ENCODE data around the gene CA14. TPM values are rescaled to one million over a fixed set of nuclear protein-coding genes. Genes with fewer than 3 reads are reported as not detected.

The CA14 gene
- total and polyA plus RNA-seq, 5 donors from 2014 or later = 0.68 to 0.97 (median 0.71) TPM; not detected in 1

DNA sequence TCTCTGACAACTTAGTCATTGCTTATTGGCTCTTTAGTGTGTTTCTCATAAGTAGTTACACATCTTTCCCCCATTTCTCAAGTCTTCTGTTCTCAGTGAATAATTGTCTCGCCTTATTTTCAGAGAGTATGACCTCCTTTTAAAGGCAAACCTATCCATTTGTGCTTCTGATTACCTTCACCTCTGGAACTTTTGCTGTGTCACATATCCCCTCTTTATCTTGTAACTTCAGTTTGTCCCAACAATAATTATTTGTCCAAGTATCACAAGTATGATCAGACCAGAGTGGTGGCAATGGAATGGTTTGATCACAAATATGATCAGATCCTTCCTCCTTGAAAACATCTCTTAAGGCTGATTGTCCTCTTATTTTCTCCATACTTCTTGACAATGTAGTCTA, 30.8 kb downstream of the CA14 start:
- no peaks in the 10 kb centered on the region for H3K9me3 Mint-ChIP-seq
- DNase-seq (no peak), ATAC-seq (ENCODE audit: low read depth in 2 of 2) (no peak)
- Histone ChIP-seq H3K9me3 (ENCODE audit: control insufficient read depth in 2 of 2, low read length in 2 of 2) (no peaks in the 10 kb centered on the region), H3K4me3 (ENCODE audit: low read depth, low read length) (no peak overlapping the region), H3K4me1 (ENCODE audit: control insufficient read depth, insufficient read depth, low read length, poor library complexity, severe bottlenecking) (peaks cover 6% of the 10 kb centered on the region), H3K36me3 (ENCODE audit: control insufficient read depth, insufficient read depth, low read length) (no peaks in the 10 kb centered on the region), H3K27ac (ENCODE audit: insufficient read depth, low read length, poor library complexity, severe bottlenecking) (no peak overlapping the region), H3K27me3 (ENCODE audit: control insufficient read depth, insufficient read depth, low read length) (no peaks in the 10 kb centered on the region)
- peaks cover 5 to 11% (median 8%) of the 10 kb centered on the region in 4 donors for H3K4me1 Mint-ChIP-seq
- no peak overlapping the region for H3K27ac Mint-ChIP-seq
- no peaks in the 10 kb centered on the region for H3K36me3 Mint-ChIP-seq
- peaks cover 12% of the 10 kb centered on the region for H3K27me3 Mint-ChIP-seq
- peak overlapping the region in 1 of 4 donors; percentile 24 for H3K4me3 Mint-ChIP-seq

DNA sequence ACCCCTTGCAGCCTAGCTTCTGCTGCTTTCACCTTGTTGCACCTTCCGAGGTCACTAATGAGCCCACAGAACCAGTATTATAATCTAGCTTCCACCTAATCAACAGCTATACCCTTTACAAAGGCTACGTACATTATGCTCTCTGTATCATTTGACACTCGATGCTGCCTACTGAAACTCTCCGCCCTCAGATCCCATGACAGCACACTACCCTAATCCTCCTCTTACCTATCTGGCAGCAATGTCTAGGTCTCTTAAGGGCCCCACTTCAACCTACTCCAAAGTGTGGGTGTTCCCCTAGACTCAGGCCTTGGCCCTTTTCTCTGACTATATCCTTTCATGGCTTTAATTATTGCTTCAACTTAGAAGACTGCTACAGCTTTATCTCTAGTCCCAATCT, 31.2 kb downstream of the CA14 start:
- no peaks in the 10 kb centered on the region for H3K9me3 Mint-ChIP-seq
- H3K4me3 Mint-ChIP-seq = peak overlapping the region in 1 of 4 donors; percentile 19
- no peaks in the 10 kb centered on the region for H3K9me3 ChIP-seq (ENCODE audit: control insufficient read depth in 2 of 2, low read length in 2 of 2)
- no peak overlapping the region for H3K27ac ChIP-seq (ENCODE audit: insufficient read depth, low read length, poor library complexity, severe bottlenecking)
- peaks cover 6 to 11% (median 9%) of the 10 kb centered on the region in 4 donors for H3K4me1 Mint-ChIP-seq
- no peaks in the 10 kb centered on the region for H3K36me3 Mint-ChIP-seq
- ATAC-seq (ENCODE audit: low read depth in 2 of 2) = no peak
- DNase-seq = no peak
- H3K4me3 ChIP-seq (ENCODE audit: low read depth, low read length) = no peak overlapping the region
- H3K27me3 Mint-ChIP-seq = peaks cover 12% of the 10 kb centered on the region
- peaks cover 8% of the 10 kb centered on the region for H3K4me1 ChIP-seq (ENCODE audit: control insufficient read depth, insufficient read depth, low read length, poor library complexity, severe bottlenecking)
- H3K36me3 ChIP-seq (ENCODE audit: control insufficient read depth, insufficient read depth, low read length) = no peaks in the 10 kb centered on the region
- no peak overlapping the region for H3K27ac Mint-ChIP-seq
- no peaks in the 10 kb centered on the region for H3K27me3 ChIP-seq (ENCODE audit: control insufficient read depth, insufficient read depth, low read length)

DNA sequence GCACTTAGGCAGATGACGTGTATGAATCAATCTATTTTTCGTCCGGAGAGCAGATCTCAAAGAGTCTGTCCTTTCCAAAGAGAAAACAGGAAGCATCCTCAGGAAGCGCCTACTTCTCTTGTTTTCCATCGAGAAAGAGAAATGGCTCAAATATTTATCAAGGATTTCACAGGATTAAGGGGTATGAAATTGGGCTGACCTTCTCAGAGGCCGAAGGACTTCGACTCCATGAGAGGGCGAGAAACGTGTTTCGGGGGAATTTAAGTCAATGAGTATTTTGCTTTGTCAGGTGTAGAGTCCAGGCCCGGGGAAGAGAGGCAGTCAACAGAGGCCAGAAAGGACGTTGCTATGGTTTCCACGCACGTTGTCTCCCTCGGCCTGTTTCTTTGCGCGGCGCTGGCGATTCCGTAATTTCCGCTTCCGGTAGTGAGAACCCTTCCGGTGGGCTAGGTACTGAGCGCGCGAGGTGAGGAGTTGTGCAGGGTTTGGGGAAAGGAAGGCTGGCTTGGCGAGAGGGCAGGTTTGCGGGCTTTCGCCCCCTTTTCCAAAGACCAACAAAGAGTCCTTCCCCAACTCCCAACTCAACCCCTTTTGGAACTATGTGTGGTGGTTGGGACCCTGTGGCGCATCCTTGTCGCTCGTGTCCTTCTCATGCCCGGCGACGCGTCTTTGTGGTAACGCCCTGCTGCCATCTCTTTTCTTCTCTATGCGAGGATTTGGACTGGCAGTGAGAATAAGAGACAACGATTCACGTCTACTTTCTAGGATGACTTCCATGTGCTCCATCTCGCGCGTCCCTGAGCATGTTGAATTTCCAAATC, 36.1 kb downstream of the CA14 start, which contains the start of gene MRPS21:
TSS of gene MRPS21 (plus strand) at position 429 of the 821 bp plus-strand sequence. CDS start 506 bp downstream, outside the sequence.
- DNase-seq (peak; percentile 80 to 94 (median 87)), ATAC-seq (ENCODE audit: low read depth in 2 of 2) (peak; percentile 95 to 98)
- H3K4me1 Mint-ChIP-seq = peaks cover 14 to 40% (median 31%) of the 10 kb centered on the region in 4 donors
- Histone ChIP-seq H3K36me3 (ENCODE audit: control insufficient read depth, insufficient read depth, low read length) (peaks cover 12% of the 10 kb centered on the region), H3K4me1 (ENCODE audit: control insufficient read depth, insufficient read depth, low read length, poor library complexity, severe bottlenecking) (peaks cover 16% of the 10 kb centered on the region), H3K27ac (ENCODE audit: insufficient read depth, low read length, poor library complexity, severe bottlenecking) (peak within 1 kb of the TSS; percentile 91), H3K27me3 (ENCODE audit: control insufficient read depth, insufficient read depth, low read length) (no peaks in the 10 kb centered on the region), H3K9me3 (ENCODE audit: control insufficient read depth in 2 of 2, low read length in 2 of 2) (no peaks in the 10 kb centered on the region), H3K4me3 (ENCODE audit: low read depth, low read length) (peak within 1 kb of the TSS; percentile 89)
- H3K27me3 Mint-ChIP-seq = peaks cover 7% of the 10 kb centered on the region
- H3K36me3 Mint-ChIP-seq = peaks cover 13% of the 10 kb centered on the region
- H3K4me3 Mint-ChIP-seq = peak within 1 kb of the TSS; percentile 93 to 96 (median 94)
- H3K27ac Mint-ChIP-seq = peak within 1 kb of the TSS; percentile 93 to 96 (median 95)
- no peaks in the 10 kb centered on the region for H3K9me3 Mint-ChIP-seq

DNA sequence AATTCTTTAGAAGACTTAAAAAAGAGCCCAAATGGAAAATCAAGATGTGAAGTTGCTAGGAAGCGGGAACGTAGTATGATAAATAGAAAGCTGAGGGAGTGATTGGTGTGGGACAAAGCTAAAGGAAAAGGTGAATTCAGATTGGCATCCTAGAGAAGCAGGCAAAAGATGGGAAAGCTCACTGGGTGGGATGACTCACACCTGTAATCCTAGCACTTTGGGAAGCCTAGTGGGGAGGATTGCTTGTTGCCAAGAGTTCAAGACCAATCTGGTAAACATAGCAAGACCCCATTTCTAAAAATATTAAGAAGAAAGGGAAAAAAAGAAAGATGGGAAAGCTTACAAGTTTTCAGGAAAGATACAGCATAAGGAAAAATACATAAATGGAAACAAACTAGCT, 37.9 kb downstream of the CA14 start:
- Mint-ChIP-seq H3K9me3 (no peaks in the 10 kb centered on the region), H3K36me3 (peaks cover 22% of the 10 kb centered on the region), H3K27me3 (peaks cover 4% of the 10 kb centered on the region), H3K4me1 (peaks cover 14 to 40% (median 32%) of the 10 kb centered on the region in 4 donors), H3K4me3 (peak overlapping the region in 3 of 4 donors; percentile 66 to 84 (median 67)), H3K27ac (peak overlapping the region; percentile 10 to 77 (median 77))
- ATAC-seq (ENCODE audit: low read depth in 2 of 2) = no peak
- Histone ChIP-seq H3K27ac (ENCODE audit: insufficient read depth, low read length, poor library complexity, severe bottlenecking) (peak overlapping the region; percentile 1), H3K4me1 (ENCODE audit: control insufficient read depth, insufficient read depth, low read length, poor library complexity, severe bottlenecking) (peaks cover 16% of the 10 kb centered on the region), H3K4me3 (ENCODE audit: low read depth, low read length) (no peak overlapping the region), H3K36me3 (ENCODE audit: control insufficient read depth, insufficient read depth, low read length) (peaks cover 16% of the 10 kb centered on the region), H3K9me3 (ENCODE audit: control insufficient read depth in 2 of 2, low read length in 2 of 2) (no peaks in the 10 kb centered on the region), H3K27me3 (ENCODE audit: control insufficient read depth, insufficient read depth, low read length) (no peaks in the 10 kb centered on the region)
- DNase-seq = no peak

DNA sequence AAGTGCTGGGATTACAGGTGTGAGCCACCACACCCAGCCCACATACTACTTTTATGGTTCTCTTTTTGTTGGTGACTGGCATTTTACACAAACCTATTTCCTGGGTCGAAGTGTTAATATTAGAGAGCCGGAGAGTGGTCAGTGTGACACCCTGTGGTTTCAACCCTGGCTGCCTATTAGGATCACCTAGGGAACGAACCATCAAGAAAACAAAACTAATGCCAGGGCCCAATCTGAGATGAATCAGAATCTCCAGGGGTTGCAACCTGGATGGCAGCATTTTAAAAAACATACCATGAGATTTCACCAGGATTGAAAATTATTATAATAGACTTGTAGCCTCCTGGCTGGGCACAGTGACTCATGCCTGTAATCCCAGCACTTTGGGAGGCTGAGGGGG, 42.1 kb downstream of the CA14 start:
- no peaks in the 10 kb centered on the region for H3K27me3 Mint-ChIP-seq
- H3K27ac Mint-ChIP-seq = no peak overlapping the region

DNA sequence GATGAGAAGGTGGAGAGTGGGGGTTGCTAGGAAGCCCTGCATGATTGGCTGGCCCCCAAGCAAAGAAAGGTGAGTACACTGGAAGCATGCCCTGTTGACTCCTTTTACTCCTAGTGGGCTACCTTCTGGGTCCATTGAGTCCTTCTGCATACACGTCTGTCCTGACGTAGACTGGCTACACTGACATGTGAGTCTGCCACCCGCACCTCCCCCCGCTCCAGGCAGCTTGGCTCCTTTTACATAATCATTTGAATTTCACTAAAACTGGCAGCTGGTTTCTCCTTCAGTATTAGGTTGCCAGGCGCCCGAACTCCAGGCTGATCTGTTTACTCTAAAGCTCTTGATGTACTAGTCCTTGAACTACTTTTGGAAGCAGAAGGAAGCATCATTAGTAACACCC, 44.8 kb downstream of the CA14 start:
- peaks cover 17% of the 10 kb centered on the region for H3K36me3 ChIP-seq (ENCODE audit: control insufficient read depth, insufficient read depth, low read length)
- Mint-ChIP-seq H3K27ac (peak overlapping the region in 1 of 3 donors; percentile 13), H3K4me1 (peaks cover 8 to 13% (median 10%) of the 10 kb centered on the region in 4 donors), H3K4me3 (no peak overlapping the region), H3K27me3 (no peaks in the 10 kb centered on the region), H3K36me3 (peaks cover 28% of the 10 kb centered on the region), H3K9me3 (no peaks in the 10 kb centered on the region)
- DNase-seq (no peak), ATAC-seq (ENCODE audit: low read depth in 2 of 2) (no peak)
- H3K27me3 ChIP-seq (ENCODE audit: control insufficient read depth, insufficient read depth, low read length) = no peaks in the 10 kb centered on the region
- no peak overlapping the region for H3K27ac ChIP-seq (ENCODE audit: insufficient read depth, low read length, poor library complexity, severe bottlenecking)
- H3K4me1 ChIP-seq (ENCODE audit: control insufficient read depth, insufficient read depth, low read length, poor library complexity, severe bottlenecking) = no peaks in the 10 kb centered on the region
- H3K9me3 ChIP-seq (ENCODE audit: control insufficient read depth in 2 of 2, low read length in 2 of 2) = no peaks in the 10 kb centered on the region
- no peak overlapping the region for H3K4me3 ChIP-seq (ENCODE audit: low read depth, low read length)

More for the DNA sequence above, 42.1 kb downstream of the CA14 start:
- Histone ChIP-seq H3K9me3 (ENCODE audit: control insufficient read depth in 2 of 2, low read length in 2 of 2) (no peaks in the 10 kb centered on the region), H3K4me1 (ENCODE audit: control insufficient read depth, insufficient read depth, low read length, poor library complexity, severe bottlenecking) (no peaks in the 10 kb centered on the region), H3K27ac (ENCODE audit: insufficient read depth, low read length, poor library complexity, severe bottlenecking) (no peak overlapping the region), H3K27me3 (ENCODE audit: control insufficient read depth, insufficient read depth, low read length) (no peaks in the 10 kb centered on the region), H3K36me3 (ENCODE audit: control insufficient read depth, insufficient read depth, low read length) (peaks cover 27% of the 10 kb centered on the region), H3K4me3 (ENCODE audit: low read depth, low read length) (no peak overlapping the region)
- H3K36me3 Mint-ChIP-seq = peaks cover 37% of the 10 kb centered on the region
- H3K4me1 Mint-ChIP-seq = peaks cover 16 to 29% (median 25%) of the 10 kb centered on the region in 4 donors
- DNase-seq (no peak), ATAC-seq (ENCODE audit: low read depth in 2 of 2) (no peak)
- no peak overlapping the region for H3K4me3 Mint-ChIP-seq
- H3K9me3 Mint-ChIP-seq = no peaks in the 10 kb centered on the region

DNA sequence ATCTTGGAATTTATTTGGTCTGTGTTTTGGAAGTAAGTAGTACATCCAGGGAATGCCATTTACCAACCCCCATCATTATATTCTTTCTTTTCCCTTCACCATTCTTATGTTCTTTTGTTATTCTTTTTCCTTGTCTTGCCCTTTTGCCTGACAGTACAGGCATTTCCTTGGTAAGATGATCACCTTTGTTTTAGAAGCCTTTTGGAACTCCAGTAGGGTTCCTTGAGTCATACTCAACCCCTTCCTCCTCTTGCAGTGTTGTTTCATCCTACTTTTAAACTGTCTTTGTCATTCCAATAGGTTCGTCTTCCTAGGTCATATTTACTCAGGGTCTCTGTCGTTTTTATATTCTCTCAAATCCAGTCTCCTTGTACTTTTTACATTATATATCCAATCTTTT, 45.3 kb downstream of the CA14 start:
- Histone ChIP-seq H3K36me3 (ENCODE audit: control insufficient read depth, insufficient read depth, low read length) (peaks cover 18% of the 10 kb centered on the region), H3K4me1 (ENCODE audit: control insufficient read depth, insufficient read depth, low read length, poor library complexity, severe bottlenecking) (no peaks in the 10 kb centered on the region), H3K27me3 (ENCODE audit: control insufficient read depth, insufficient read depth, low read length) (no peaks in the 10 kb centered on the region), H3K9me3 (ENCODE audit: control insufficient read depth in 2 of 2, low read length in 2 of 2) (no peaks in the 10 kb centered on the region), H3K27ac (ENCODE audit: insufficient read depth, low read length, poor library complexity, severe bottlenecking) (no peak overlapping the region), H3K4me3 (ENCODE audit: low read depth, low read length) (no peak overlapping the region)
- no peaks in the 10 kb centered on the region for H3K27me3 Mint-ChIP-seq
- peaks cover 6 to 13% (median 8%) of the 10 kb centered on the region in 4 donors for H3K4me1 Mint-ChIP-seq
- DNase-seq (no peak), ATAC-seq (ENCODE audit: low read depth in 2 of 2) (no peak)
- peaks cover 30% of the 10 kb centered on the region for H3K36me3 Mint-ChIP-seq
- no peak overlapping the region for H3K4me3 Mint-ChIP-seq
- no peak overlapping the region for H3K27ac Mint-ChIP-seq
- no peaks in the 10 kb centered on the region for H3K9me3 Mint-ChIP-seq
